IgD-negative memory B cell (primary cell): Measurements from ENCODE around the gene BNIP5. TPM values are rescaled to one million over a fixed set of nuclear protein-coding genes. Genes with fewer than 3 reads are reported as not detected.

Experiments
- H3K27ac Mint-ChIP-seq, 3 donors: one replicate each; pipeline ENCODE4 v1.8.0; 2020 to 2022; ENCODE audit warnings: mild to moderate bottlenecking in 3 of 3, mixed read lengths in 3 of 3, moderate library complexity in 1 of 3
- H3K27me3 Mint-ChIP-seq: one replicate; pipeline ENCODE4 v1.8.0; 2021; ENCODE audit warnings: mixed read lengths
- H3K36me3 Mint-ChIP-seq: one replicate; pipeline ENCODE4 v1.8.0; 2020; ENCODE audit warnings: mild to moderate bottlenecking, mixed read lengths
- H3K4me1 Mint-ChIP-seq, 3 donors: one replicate each; pipeline ENCODE4 v1.8.0; 2020 to 2022; ENCODE audit warnings: mixed read lengths in 3 of 3, mild to moderate bottlenecking in 1 of 3
- H3K4me3 Mint-ChIP-seq, 4 donors: one replicate each; pipeline ENCODE4 v1.8.0; 2020 to 2022; ENCODE audit warnings: mild to moderate bottlenecking in 4 of 4, mixed read lengths in 4 of 4, moderate library complexity in 3 of 4
- H3K9me3 Mint-ChIP-seq, 3 donors: one replicate each; pipeline ENCODE4 v1.8.0; 2020 to 2021; ENCODE audit warnings: mixed read lengths in 3 of 3, mild to moderate bottlenecking in 1 of 3
- polyA plus RNA-seq: library from polyadenylated mRNA; unstranded; fragments of 300-500 nt; fragmentation: Illumina TruSeq; gene quantifications from one replicate; pipeline ENCODE4 v1.2.3, GENCODE V29; 2021

BNIP5 gene
- polyA plus RNA-seq, 1 donor from 2014 or later: not detected

DNA sequence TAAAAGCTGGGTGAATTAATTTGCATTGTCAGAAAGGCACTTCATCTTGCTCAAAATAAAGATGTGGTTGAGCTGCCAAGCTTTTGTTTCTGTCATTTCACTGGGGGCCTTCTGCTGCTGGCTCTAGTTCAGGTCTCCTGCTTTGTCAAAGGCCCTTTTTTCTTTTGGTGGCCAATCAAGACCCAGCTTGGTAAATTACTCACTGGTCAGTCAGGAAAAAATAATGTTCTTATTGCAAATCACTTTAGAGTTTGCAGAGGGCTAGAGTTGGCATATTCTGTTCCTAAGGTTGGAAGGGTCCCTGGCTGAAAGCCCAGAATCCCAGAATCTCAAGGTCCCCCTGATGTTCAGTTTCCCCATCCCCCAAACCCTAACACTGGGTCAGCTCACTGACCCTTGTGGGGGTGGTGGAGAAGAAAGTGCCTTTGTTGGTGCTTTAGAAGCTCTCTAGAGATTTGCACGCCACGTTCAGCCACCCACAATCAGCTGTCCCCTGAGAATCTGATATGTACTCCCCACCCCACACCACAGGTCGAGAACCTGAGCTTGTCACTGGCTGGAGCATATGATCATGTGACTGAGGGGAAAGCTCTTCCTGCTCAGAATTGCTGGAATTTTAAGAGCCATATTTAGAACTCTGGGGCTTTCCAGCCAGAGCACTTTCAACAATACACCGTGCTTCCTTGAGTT is 21.7 kb upstream of the BNIP5 start:
- H3K36me3 Mint-ChIP-seq: no peaks in the 10 kb centered on the region
- H3K27ac Mint-ChIP-seq: no peak overlapping the region
- H3K9me3 Mint-ChIP-seq: no peaks in the 10 kb centered on the region
- peaks cover 2% of the 10 kb centered on the region for H3K27me3 Mint-ChIP-seq
- H3K4me3 Mint-ChIP-seq: peak overlapping the region in 2 of 4 donors; percentile 74 to 82
- peaks cover 17 to 26% (median 19%) of the 10 kb centered on the region in 3 donors for H3K4me1 Mint-ChIP-seq

DNA sequence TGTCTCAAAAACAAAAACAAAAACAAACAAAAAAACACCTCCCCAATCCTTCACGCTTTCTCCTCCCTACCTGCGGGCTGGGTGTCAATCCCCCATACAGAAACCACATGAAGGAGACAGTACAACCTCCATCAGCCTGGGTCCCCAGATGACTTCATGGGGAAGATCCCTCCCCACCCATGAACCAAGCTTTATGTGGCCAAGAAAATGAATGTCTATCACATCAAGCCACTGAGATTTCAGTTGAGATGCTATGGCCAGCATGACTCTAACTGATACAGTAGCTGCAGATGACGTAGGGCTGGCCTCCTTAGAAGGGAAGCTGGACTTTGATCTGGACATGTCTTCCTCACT is 21.2 kb upstream of the BNIP5 start:
- peaks cover 17 to 26% (median 19%) of the 10 kb centered on the region in 3 donors for H3K4me1 Mint-ChIP-seq
- peak overlapping the region in 1 of 4 donors; percentile 15 for H3K4me3 Mint-ChIP-seq
- H3K36me3 Mint-ChIP-seq: no peaks in the 10 kb centered on the region
- peaks cover 2% of the 10 kb centered on the region for H3K27me3 Mint-ChIP-seq
- H3K9me3 Mint-ChIP-seq: peaks cover 0 to 1% (median 1%) of the 10 kb centered on the region in 3 donors
- no peak overlapping the region for H3K27ac Mint-ChIP-seq

DNA sequence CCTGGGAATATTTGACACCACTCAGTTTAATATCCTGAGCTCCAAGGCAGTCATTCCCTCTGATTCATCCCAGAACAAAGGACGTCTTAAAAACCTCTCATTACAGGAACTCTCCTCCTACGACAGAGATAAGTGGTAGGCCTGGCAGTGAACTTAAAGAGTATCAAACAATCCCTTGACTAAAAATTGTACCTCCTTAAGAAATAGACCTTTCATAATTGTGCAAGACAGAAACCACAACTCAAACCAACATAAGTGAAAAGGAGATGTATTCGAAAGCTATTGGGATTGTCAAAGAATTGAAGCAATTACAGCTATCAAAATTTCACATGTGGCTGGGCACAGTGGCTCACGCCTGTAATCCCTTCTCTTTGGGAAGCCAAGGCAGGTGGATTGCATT is 19.1 kb upstream of the BNIP5 start:
- Mint-ChIP-seq H3K27ac (no peak overlapping the region), H3K4me3 (no peak overlapping the region), H3K36me3 (no peaks in the 10 kb centered on the region), H3K27me3 (peaks cover 2% of the 10 kb centered on the region), H3K4me1 (peaks cover 17 to 24% (median 18%) of the 10 kb centered on the region in 3 donors), H3K9me3 (peaks cover 0 to 5% (median 5%) of the 10 kb centered on the region in 3 donors)

DNA sequence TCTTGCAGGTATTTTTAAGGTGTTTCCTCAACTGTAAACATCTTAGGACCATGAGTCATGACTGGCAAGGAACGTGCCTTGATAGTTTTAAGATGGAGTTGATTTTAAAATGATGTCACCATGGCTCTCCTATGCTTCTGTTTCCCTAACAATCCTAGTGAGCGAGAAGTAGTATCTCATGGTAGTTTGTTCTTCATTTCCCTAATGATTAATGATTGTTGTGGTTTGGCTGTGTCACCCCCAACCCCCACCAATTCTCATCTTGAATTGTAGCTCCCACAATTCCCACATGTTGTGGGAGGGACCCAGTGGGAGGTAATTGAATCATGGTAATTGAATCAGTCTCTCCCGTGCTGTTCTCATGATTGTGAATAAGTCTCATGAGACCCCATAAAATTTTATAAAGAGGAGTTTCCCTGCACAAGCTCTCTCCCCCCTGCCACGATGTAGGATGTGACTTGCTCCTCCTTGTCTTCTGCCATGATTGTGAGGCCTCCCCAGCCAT is 16.8 kb upstream of the BNIP5 start:
- peaks cover 2% of the 10 kb centered on the region for H3K27me3 Mint-ChIP-seq
- no peak overlapping the region for H3K27ac Mint-ChIP-seq
- peaks cover 7 to 12% (median 11%) of the 10 kb centered on the region in 3 donors for H3K4me1 Mint-ChIP-seq
- no peak overlapping the region for H3K4me3 Mint-ChIP-seq
- H3K36me3 Mint-ChIP-seq: no peaks in the 10 kb centered on the region
- H3K9me3 Mint-ChIP-seq: peaks cover 0 to 5% (median 5%) of the 10 kb centered on the region in 3 donors

DNA sequence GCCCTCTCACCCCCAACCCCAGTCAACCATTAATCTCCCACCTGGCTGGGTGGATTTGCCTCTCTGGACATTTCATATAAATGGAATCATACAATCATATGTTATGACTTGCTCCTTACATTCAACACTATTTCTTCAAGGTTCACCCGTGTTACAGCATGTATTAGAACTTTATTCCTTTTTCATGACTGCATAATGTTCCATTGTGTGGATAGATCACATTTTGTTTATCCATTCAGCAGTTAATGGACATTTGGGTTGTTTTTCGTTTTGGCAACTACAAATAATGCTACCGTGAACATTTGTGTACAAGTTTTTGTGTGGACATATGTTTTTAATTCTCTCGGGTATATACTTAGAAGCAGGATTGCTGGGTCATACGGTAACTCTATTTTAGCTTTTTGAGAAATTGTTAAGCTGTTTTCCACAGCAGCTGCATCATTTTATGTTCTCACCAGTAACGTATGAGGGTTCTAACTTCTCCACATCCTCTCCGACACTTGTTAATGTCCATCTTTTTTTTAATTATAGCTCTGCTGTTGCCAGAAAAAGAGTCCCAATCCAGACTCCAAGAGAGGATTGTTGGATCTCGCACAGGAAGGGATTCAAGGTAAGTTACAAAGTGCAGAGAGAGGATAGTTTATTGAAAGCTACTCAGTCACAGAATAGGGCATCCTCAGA is 15.9 kb upstream of the BNIP5 start:
- no peaks in the 10 kb centered on the region for H3K36me3 Mint-ChIP-seq
- H3K27me3 Mint-ChIP-seq: peaks cover 2% of the 10 kb centered on the region
- no peak overlapping the region for H3K4me3 Mint-ChIP-seq
- H3K4me1 Mint-ChIP-seq: peaks cover 0 to 6% (median 4%) of the 10 kb centered on the region in 3 donors
- H3K9me3 Mint-ChIP-seq: peaks cover 0 to 5% (median 5%) of the 10 kb centered on the region in 3 donors
- no peak overlapping the region for H3K27ac Mint-ChIP-seq

DNA sequence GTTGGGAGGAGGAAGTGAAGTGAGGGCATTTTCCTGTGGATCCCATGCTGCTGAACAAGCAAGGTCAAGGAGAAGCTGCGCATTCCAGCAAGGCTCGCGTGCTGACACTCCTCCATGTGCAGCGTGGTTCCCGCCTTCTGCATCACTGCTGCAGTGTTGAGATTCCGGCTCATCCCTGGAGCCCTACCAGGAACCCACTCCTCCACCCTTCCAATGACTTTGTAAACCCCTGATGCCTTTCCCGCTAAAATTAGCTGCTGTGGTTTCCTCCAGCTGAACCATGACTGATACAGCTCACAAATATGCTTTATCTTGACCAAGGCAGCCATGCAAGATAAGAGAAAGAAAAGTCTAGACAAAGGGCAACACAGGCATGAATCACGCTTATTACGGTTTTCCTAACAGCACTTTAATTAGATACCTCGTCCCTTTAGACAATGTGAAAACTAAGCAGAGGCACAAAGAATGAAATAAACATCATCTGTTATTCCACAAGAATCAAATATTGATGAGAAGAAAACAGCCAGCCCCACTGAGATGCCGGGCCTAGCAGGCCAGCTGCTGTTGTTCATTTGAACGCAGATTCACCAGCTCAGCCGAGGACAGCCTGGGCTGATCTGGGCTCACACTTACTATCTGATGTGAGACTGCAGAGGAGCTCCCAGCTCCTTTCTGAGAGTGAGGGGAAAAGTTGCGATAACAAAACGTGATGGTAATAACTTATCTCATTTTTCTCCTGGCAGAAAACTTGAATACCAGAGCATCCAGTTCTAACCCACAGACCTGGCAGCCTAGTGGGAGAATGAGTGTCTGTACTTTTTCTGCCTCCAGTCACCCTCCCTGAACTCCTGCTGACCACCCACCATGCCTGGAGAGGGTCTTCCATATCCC is 14.2 kb upstream of the BNIP5 start:
- Mint-ChIP-seq H3K4me3 (no peak overlapping the region), H3K27ac (no peak overlapping the region), H3K4me1 (peaks cover 0 to 4% (median 0%) of the 10 kb centered on the region in 3 donors), H3K9me3 (peaks cover 0 to 5% (median 5%) of the 10 kb centered on the region in 3 donors), H3K27me3 (peaks cover 2% of the 10 kb centered on the region), H3K36me3 (no peaks in the 10 kb centered on the region)

DNA sequence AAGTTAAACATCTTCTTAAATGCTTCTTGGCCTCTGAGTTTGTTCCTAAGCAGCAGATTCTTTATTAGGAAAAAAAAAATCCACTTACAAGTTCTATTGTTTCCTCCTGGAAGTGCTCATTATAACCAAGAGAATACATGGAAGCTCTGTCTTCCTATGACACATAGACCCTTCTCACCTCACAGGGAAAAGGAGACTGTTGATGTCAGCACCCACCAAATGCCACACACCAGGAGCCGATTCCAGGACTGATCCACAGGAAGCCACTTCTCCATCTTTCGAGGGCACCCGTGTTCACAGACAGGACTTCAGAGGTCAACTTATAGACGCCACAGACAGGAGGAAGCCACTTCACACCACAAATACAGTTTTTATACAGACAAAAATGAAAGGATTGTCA is 13.4 kb upstream of the BNIP5 start:
- peaks cover 0 to 4% (median 0%) of the 10 kb centered on the region in 3 donors for H3K4me1 Mint-ChIP-seq
- H3K27ac Mint-ChIP-seq: no peak overlapping the region
- peaks cover 2% of the 10 kb centered on the region for H3K27me3 Mint-ChIP-seq
- H3K9me3 Mint-ChIP-seq: peaks cover 0 to 5% (median 5%) of the 10 kb centered on the region in 3 donors
- H3K4me3 Mint-ChIP-seq: no peak overlapping the region
- H3K36me3 Mint-ChIP-seq: no peaks in the 10 kb centered on the region

DNA sequence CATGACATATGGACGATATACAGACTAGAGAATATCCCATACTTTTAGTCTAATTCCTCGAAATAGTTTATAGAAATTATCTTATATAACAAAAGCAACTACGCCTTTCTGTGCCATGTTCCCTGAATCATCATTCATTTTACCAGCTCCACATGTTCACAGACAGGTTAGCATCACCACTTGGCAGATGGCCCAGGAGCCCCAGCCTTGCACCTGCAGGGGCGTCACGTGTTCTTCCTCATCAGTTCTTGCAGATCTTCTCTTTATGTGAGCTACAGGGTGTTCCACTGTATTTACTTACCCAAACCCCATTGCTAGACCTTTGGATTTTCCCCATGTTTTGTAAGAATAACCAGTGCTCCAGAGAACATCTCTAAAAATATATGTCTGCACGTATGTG is 12.6 kb upstream of the BNIP5 start:
- H3K36me3 Mint-ChIP-seq: no peaks in the 10 kb centered on the region
- H3K4me3 Mint-ChIP-seq: no peak overlapping the region
- H3K9me3 Mint-ChIP-seq: peaks cover 0 to 5% (median 5%) of the 10 kb centered on the region in 3 donors
- peaks cover 2% of the 10 kb centered on the region for H3K27me3 Mint-ChIP-seq
- no peak overlapping the region for H3K27ac Mint-ChIP-seq
- peaks cover 0 to 4% (median 0%) of the 10 kb centered on the region in 3 donors for H3K4me1 Mint-ChIP-seq

DNA sequence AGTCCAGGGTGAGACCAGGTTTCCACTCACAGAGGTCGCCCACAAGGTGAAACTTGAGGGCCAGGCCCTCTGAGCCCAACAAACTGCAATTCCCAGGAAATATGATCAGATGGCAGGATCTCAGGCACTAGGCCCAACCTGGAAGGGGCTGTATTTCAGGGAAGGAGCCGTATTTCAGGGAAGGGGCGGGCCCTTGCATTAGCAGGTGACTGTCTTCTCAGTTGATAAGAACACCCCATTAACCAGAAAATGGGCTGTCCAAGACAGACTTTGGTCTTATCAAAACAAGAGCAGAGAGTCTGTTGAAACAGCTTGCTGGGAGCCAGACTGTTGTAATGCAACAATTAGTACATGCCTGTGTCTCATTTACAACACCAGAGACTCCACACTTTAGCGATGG is 10.9 kb upstream of the BNIP5 start:
- Mint-ChIP-seq H3K36me3 (no peaks in the 10 kb centered on the region), H3K4me3 (no peak overlapping the region), H3K27ac (no peak overlapping the region), H3K9me3 (peaks cover 0 to 1% (median 1%) of the 10 kb centered on the region in 3 donors), H3K27me3 (no peaks in the 10 kb centered on the region), H3K4me1 (peaks cover 0 to 4% (median 0%) of the 10 kb centered on the region in 3 donors)

DNA sequence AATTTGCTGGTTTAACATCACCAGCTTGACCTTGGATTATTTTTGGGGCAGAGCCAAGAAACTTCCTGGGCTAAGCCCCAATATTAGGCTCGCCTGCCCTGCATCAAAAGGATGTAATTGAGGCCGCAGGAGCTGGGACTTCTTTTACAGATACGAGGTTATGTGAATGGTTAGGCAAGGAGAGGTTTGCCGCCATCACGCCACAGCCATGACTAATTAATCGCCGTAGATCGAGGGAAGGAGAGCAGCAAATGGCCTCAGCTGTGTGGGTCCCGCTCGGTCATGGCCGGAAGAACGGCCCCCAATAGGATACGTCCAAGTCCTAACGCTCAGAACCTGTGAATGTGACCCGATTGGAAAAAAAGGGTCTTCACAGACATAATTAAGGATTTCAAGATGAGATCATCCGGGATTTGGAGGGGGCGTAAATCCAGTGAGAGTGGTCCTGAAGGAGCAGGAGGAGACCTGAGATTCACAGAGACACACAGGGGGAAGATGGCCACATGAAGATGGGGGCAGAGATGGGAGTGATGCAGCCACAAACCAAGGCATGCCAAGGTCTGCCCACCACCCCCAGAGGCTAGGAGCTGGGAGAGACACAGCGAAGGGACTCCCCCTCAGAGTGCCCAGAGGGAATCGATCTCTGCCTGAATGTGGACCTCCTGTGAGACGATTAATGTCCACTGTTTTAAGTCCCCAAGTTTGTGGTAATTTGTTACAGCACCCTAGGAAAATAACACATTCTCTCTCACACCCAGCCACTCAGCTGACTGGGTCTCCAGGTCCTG is 10.0 kb upstream of the BNIP5 start:
- H3K27me3 Mint-ChIP-seq: no peaks in the 10 kb centered on the region
- H3K9me3 Mint-ChIP-seq: no peaks in the 10 kb centered on the region
- peak overlapping the region in 1 of 4 donors; percentile 30 for H3K4me3 Mint-ChIP-seq

DNA sequence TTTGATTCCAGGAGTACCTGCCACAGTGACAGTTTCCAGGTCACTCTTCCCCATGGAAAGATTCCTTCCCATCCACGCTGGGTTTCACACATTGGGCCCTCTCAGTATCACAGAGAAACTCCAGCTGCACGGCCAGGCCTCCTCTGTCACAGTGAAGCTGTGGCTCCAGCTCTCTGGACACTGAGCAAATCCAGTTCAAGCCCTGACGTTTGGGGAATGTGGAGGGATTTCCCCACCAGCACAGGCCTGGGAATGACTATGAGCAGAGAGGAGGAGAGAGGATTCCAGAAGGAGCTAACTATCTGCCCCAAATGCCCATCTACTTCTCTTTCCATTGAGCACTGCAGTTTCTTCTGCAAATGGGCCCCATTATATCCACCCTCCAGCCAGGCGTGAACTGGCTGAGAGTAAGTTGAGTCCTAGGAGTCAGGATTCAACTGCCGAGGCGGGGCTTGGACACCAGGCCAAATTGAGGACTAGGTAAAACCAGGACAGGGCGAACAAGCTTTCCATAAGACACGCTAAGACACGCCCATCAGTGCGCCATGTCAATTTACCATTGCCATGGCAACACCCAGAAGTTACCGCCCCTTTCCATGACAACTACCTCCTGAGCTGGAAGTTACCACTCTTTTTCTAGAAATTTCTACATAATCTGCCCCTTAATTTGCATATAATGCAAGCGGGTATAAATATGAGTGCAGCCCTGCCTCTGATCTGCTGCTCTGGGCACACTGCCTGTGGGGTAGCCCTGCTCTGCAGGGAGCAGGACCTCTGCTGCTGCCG is 9.2 kb upstream of the BNIP5 start:
- Mint-ChIP-seq H3K4me3 (peak overlapping the region in 1 of 4 donors; percentile 30), H3K36me3 (no peaks in the 10 kb centered on the region), H3K9me3 (no peaks in the 10 kb centered on the region), H3K27me3 (peaks cover under 1% of the 10 kb centered on the region), H3K4me1 (peaks cover under 1 to 5% (median 2%) of the 10 kb centered on the region in 3 donors), H3K27ac (no peak overlapping the region)

More for the DNA sequence above, 10.0 kb upstream of the BNIP5 start:
- no peak overlapping the region for H3K27ac Mint-ChIP-seq
- H3K4me1 Mint-ChIP-seq: peaks cover 0 to 4% (median 0%) of the 10 kb centered on the region in 3 donors
- no peaks in the 10 kb centered on the region for H3K36me3 Mint-ChIP-seq

DNA sequence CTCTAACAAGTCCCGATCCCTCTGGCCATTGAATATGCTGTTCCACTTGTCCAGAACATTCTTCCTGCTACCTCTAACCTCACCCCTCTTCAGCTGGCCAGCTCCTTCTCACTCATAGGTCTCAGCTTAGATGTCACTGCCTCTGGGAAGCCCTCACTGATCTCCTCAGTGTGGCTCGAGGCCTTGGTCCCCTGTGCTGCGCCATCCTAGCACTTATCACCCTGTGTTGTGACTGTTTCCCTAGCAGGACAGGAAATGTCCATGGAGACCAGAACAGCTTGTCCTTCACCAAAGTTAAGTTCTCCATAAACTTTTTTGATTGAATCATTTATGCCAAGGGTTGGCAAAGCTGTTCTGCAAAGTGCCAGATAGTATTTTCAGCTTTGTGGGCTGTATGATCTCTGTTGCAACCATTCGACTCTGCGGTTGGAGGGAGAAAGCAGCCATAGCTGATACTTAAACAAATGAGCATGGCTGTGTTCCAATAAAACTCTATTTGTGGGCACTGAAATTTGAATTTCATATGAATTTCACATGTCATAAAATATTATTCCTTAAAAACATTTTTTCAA is 6.5 kb upstream of the BNIP5 start:
- Mint-ChIP-seq H3K36me3 (no peaks in the 10 kb centered on the region), H3K27me3 (peaks cover 4% of the 10 kb centered on the region), H3K4me1 (peaks cover 4 to 5% (median 4%) of the 10 kb centered on the region in 3 donors), H3K9me3 (no peaks in the 10 kb centered on the region), H3K27ac (no peak overlapping the region), H3K4me3 (no peak overlapping the region)
